ENCODE data around the gene MVB12B. TPM values are rescaled to one million over a fixed set of nuclear protein-coding genes. Genes with fewer than 3 reads are reported as not detected.

MVB12B gene
- total and polyA plus RNA-seq, 2 experiments from 2014 or later = 19.0 to 29.9 TPM

DNA sequence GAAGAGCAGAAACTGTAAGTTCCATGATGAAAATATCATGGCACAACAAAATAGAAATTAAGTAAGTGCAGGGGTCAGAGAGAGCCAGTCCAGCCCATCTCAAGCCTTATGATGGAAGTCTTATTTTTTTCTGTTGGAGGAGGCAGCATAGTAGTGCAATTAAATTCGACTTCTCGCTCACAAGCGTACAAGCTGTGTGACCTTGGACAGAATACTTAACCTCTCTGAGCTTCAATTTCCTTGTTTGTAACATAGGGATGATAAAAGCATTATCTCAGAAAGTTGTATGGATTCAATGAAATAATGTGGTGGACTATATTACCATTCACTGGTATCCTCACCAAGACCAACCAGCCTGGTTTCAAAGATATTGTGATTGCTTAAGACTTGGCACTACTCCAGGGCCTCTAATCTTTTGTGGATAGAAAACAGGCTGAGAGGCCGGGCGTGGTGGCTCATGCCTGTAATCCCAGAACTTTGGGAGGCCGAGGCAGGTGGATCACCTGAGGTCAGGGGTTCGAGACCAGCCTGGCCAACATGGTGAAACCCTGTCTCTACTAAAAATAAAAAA lies 26.8 kb upstream of the MVB12B start:
- H3K9me3 ChIP-seq (ENCODE audit: low read depth) = no peaks in the 10 kb centered on the region
- H3K4me3 ChIP-seq = no peak overlapping the region
- peak in 1 of 2 donors; percentile 47 for DNase-seq (ENCODE audit: low read depth in 1 of 2, low spot score in 1 of 2)
- no peaks in the 10 kb centered on the region for H3K36me3 ChIP-seq
- TF ChIP-seq, protein P1, sequence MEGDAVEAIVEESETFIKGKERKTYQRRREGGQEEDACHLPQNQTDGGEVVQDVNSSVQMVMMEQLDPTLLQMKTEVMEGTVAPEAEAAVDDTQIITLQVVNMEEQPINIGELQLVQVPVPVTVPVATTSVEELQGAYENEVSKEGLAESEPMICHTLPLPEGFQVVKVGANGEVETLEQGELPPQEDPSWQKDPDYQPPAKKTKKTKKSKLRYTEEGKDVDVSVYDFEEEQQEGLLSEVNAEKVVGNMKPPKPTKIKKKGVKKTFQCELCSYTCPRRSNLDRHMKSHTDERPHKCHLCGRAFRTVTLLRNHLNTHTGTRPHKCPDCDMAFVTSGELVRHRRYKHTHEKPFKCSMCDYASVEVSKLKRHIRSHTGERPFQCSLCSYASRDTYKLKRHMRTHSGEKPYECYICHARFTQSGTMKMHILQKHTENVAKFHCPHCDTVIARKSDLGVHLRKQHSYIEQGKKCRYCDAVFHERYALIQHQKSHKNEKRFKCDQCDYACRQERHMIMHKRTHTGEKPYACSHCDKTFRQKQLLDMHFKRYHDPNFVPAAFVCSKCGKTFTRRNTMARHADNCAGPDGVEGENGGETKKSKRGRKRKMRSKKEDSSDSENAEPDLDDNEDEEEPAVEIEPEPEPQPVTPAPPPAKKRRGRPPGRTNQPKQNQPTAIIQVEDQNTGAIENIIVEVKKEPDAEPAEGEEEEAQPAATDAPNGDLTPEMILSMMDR (IDR thresholded peaks at IDR 0.05; ENCODE audit: low read depth, low read length) = no peak
- no peaks in the 10 kb centered on the region for H3K4me1 ChIP-seq (ENCODE audit: low read depth)
- H3K27me3 ChIP-seq = no peaks in the 10 kb centered on the region
- H3K27ac ChIP-seq = no peak overlapping the region

- TF ChIP-seq, protein P1 (IDR thresholded peaks at IDR 0.05; ENCODE audit: low read depth, low read length) = no peak
- Histone ChIP-seq H3K36me3 (no peaks in the 10 kb centered on the region), H3K27me3 (no peaks in the 10 kb centered on the region), H3K27ac (no peak overlapping the region), H3K4me1 (ENCODE audit: low read depth) (no peaks in the 10 kb centered on the region), H3K4me3 (no peak overlapping the region), H3K9me3 (ENCODE audit: low read depth) (no peaks in the 10 kb centered on the region)
- DNase-seq (ENCODE audit: low read depth in 1 of 2, low spot score in 1 of 2) = no peak
Observed at GRCh38 chr9:126301196-126301595, 25.4 kb upstream of the MVB12B start.

GRCh38 chr9:126301985-126302603 lies 24.5 kb upstream of the MVB12B start:
- no peak overlapping the region for H3K27ac ChIP-seq
- H3K36me3 ChIP-seq = no peaks in the 10 kb centered on the region
- H3K4me3 ChIP-seq = no peak overlapping the region
- H3K27me3 ChIP-seq = no peaks in the 10 kb centered on the region
- DNase-seq (ENCODE audit: low read depth in 1 of 2, low spot score in 1 of 2) = peak; percentile 58 to 70
- H3K9me3 ChIP-seq (ENCODE audit: low read depth) = no peaks in the 10 kb centered on the region
- H3K4me1 ChIP-seq (ENCODE audit: low read depth) = no peaks in the 10 kb centered on the region
- TF ChIP-seq, protein P1 (IDR thresholded peaks at IDR 0.05; ENCODE audit: low read depth, low read length) = peak; percentile 76

GRCh38 chr9:126302730-126303129 lies 23.9 kb upstream of the MVB12B start:
- Histone ChIP-seq H3K36me3 (no peaks in the 10 kb centered on the region), H3K27ac (no peak overlapping the region), H3K27me3 (no peaks in the 10 kb centered on the region), H3K9me3 (ENCODE audit: low read depth) (no peaks in the 10 kb centered on the region), H3K4me1 (ENCODE audit: low read depth) (peaks cover 4% of the 10 kb centered on the region), H3K4me3 (no peak overlapping the region)
- DNase-seq (ENCODE audit: low read depth in 1 of 2, low spot score in 1 of 2) = no peak
- TF ChIP-seq, protein P1 (IDR thresholded peaks at IDR 0.05; ENCODE audit: low read depth, low read length) = no peak

DNA sequence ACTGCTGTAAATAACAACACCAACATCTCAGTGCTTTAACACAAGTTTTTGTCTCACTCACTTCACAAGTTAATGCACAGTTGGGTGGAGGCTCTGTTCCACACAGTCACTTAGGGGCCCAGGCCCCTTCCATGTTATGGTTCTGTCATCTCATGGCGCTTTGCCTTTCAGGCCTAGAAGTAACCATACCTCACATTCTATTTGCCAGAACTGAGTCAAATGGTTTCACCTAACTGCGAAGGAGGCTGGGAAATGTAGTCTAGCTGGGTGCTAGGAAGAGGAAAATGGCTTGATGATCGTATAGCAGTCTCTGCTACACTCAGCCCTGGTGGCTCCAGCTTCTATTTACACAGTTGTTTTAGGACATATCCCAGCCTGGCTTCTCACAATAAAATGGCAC lies 23.1 kb upstream of the MVB12B start:
- Histone ChIP-seq H3K9me3 (ENCODE audit: low read depth) (no peaks in the 10 kb centered on the region), H3K27ac (no peak overlapping the region), H3K4me3 (no peak overlapping the region), H3K27me3 (no peaks in the 10 kb centered on the region), H3K4me1 (ENCODE audit: low read depth) (peaks cover 5% of the 10 kb centered on the region), H3K36me3 (no peaks in the 10 kb centered on the region)
- DNase-seq (ENCODE audit: low read depth in 1 of 2, low spot score in 1 of 2) = no peak
- TF ChIP-seq, protein P1 (IDR thresholded peaks at IDR 0.05; ENCODE audit: low read depth, low read length) = no peak
